Measurements from ENCODE around the gene PRKCZ. TPM values are rescaled to one million over a fixed set of nuclear protein-coding genes. Genes with fewer than 3 reads are reported as not detected.

PRKCZ gene
- total RNA-seq, 1 donor from 2014 or later = 35.2 TPM

DNA sequence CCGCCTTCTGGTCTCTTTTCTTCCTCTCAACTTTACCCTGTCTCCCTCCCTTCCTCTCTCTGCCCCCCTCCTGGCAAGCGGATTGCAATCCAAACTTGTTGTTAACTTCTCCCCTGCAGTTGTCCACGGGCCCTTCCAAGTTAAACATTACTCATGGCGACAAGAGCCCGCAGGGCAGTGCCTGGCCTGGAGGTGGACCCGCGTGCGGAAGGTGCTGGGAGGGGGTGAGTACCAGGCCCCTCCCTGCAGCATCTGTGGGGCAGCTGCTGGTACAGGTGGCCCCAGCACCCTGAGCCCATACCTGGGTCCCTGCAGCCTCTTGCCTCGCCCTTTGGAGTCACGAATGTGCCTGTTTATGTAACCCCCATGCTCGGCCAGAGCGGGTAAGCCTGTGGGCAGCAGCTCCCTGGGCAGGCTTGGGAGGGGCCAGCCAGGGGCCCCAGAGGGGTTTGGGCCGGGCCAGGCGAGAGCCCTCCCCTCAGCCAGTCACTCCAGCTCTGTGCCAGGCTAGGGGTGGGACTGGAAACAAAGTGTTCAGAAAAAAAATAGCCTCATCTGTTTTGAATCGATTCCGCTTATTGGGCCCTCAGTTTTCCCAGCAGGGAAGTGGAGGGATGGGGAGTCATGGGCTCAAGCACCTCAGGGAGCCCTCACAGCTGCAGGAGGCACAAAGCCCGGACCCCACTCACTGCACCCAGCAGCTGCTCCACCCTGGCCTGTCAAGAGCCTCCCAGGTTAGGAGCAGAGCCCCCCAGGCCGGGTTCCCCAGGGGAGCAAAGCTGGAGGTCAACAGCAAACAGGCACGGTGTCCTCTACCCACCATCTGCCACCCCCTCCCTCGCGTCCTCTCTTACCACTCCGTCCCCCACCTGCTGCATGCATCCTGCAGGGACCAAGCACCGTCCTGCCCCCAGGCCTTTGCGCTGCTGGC lies 158.4 kb downstream of the PRKCZ start:
- peak; percentile 79 for DNase-seq (ENCODE audit: low spot score)

- no peak for DNase-seq (ENCODE audit: low spot score)
These were observed 159.3 kb downstream of the PRKCZ start for GRCh38 chr1:2209400-2210083.

DNA sequence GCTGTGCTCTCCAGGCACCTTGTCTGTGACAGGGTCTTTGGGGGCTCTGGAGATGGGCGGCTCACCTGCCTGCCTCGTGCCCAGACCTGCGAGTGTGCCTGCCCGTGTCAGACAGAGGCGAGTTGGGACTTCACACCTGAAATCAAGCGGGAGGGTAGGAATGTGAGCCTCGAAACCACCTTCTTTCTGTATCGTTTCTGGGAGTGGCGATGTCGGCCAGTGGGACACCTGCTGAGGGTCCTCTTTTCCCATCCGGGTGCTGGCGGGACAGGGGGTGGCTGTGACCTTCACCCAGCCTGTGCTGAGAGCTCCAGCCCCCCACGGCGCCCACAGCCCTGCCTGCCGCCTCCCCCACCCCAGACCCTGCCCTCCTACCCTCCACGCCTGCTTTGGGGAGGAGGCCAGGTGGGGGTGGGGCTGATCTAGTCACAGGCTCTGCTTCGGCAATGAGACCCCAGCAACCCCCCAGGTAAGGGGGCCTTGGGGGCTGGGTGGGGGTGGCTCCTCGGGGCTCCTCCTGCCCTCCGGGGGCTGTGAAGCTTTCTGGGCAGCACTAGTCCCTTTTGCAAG lies 160.0 kb downstream of the PRKCZ start:
- peak; percentile 55 for DNase-seq (ENCODE audit: low spot score)

DNA sequence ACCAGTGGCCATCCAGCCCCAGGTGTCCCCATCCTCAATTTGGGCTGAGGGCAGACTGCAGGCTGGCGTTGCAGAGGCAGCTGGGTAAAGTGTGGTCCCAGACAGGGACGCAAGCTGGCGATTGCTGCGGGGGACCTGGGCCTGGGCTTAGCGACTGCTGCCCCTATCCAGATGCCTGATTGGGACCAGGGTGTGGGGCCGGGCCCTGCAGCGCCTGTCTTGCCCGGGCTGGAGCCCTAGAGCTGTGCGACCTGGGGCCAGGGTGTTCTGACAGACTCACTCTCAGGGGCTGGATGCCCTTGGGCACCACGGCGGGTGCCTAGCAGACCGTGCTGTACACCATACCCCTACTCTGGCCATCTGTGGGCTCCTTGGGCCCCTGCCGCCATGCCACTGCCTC lies 160.6 kb downstream of the PRKCZ start:
- DNase-seq (ENCODE audit: low spot score) = no peak

DNA sequence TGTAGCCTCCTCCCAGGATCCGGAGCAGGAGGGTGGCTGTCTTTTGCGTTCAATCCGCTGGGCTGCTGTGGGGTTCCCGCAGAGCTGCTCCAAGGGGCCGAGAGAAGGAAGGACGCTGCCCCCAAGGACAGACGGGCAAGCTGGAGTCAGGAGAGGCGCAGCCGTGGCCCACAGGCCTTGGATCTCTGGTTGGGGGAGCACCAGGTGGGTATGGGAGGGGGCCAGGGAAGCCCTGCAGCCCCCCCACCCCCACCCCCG lies 162.0 kb downstream of the PRKCZ start:
- DNase-seq (ENCODE audit: low spot score) = no peak

DNA sequence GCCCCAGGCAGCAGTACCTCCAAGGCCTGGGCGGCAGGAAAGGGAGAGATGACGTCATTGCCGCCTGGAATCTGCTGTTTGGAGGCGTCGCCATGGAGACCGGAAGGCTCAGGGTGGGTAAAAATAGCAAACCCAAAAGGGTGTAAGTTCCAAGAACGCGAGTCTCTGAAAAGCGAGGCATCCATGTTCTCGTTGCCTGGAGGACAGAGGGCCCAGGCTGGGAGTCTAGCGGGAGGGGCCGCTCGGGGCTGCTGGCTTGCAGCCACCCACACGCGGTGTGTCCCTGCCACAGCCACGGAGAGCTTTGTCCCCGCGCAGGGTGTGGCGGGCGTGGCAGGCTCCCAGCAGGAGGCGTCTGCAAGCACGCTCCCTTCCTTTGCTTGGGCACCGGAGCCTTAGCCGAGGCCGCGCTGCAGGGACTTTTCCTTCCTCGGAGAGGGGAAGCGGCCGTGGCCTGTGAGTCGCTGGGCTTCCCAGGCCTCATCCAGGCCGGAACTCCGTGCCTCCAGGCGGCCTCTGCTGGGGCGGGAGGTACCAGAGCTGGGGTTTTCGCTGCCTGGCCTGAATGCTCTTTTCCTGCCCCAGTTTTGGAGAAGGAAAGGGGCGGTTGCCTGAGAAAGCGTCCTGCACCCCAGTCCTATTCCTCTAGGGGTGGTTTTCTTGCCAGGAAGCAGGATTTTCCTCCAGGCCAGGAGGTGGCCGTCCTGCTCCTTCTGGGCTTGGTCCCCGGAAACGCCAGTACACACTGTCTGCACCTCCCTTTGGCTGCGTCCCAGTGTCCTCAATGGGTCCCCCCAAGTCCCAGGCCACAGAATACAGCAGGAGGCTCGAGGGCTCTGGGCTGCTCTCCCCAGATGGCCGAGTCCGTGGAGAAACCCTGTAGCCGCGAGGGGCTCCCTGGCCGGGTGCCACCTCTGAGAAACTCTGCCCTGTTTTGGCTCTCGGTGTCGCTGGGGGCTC lies 162.6 kb downstream of the PRKCZ start:
- peak; percentile 98 for DNase-seq (ENCODE audit: low spot score)

DNA sequence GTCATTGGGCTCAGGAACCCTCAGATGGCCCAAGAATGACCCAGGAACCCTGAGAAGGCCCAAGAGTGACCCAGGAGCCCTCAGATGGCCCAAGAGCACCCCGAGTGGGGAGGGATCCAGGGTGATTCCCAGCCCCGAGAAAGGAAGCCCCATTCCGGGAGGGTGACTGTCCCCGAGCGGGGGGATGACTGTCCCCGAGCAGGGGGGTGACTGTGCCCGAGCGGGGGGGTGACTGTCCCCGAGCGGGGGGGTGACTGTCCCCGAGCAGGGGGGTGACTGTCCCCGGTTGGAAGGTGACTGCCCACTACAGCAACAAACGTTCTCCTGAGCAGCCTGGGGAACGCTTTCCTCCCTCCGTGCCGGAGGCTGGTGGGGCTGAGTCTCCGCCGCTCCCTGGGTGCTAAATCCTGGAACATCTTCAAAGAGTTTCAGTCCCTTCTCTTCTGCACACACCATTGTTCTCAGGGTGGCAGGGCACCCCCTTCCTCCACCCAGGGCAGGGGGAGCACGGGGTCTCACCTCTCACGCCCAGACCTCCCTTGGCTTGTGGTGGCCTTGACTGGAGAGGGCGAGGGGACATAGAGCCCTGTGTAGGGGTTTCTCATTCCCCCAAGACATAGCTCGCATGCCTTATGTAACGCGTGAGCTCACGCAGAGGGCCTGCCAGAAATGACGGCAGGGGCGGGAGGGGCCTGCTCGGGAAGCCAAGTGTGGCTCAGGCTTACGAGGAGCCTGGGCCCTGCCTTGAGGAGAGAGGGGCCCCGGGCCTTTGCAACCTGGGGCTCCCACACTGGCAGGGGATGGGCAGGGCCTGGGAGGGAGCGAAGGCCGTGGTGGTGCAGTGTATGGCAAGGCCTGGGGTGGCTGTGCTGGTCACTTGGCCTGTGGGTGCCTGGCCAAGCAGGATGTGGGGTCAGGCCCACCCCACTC lies 163.6 kb downstream of the PRKCZ start:
- DNase-seq (ENCODE audit: low spot score) = peak; percentile 93

- DNase-seq (ENCODE audit: low spot score) = peak; percentile 50
These were observed 164.5 kb downstream of the PRKCZ start for GRCh38 chr1:2214541-2215241.

DNA sequence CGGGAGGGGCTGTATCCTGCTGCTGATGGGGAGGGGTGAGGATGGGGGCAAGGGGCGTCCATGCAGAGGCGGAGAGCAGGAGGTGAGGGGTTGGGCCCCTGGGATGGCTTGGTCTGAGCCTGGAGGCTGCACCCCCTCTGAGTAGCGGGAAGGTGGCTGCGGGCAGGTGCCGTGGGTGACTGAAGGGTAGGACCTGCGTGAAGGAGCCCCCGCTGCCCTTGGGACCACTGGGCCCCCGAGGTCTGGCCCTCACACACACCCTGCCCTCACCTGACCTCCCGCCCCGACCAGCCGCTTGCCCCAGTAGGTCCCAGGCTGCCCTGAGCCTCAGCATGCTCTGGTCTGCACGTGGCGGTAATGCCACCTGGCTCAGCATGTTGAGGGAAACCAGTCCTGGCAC lies 165.1 kb downstream of the PRKCZ start:
- no peak for DNase-seq (ENCODE audit: low spot score)

DNA sequence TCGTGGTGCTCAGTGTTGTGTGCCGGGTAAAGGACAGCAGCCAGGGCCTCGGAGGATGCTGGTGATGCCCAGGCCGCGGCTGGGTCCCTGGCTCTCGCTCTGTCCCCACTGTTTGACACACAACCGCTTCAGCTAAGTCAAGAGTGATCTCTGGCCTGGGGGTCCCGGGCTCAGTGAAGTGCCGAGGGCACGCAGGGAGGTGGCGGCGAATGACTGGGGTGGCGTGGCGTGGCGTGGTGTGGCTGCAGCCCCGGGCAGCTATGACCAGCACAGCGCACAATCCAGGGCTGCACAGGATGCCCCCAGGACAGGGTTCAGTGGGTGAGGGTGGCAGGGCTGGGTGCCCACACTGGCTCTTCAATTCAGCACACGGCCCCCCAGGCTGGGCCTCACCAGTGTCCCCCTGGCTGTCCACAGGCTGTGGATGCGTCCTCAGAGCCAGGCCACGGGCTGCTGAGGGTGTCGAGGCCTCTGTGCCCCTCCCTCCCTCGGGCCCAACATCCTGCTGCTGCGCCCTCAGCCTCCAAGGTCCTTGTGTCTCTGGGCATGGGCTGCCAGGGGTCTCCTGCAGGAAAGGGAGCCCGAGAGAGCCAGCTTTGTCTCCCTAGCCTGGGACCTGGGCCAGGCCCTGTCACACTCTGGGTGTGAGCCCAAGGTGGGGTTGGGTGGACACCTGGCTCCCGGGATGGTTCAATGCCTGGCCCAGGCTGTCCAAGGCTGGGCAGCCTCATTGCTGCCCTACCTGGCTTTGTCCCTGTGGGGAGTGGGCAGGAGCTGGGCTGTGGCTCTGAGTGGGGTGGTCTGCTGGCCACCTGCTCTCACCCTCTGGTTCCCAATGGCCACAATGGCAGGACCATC lies 165.9 kb downstream of the PRKCZ start:
- no peak for DNase-seq (ENCODE audit: low spot score)

DNA sequence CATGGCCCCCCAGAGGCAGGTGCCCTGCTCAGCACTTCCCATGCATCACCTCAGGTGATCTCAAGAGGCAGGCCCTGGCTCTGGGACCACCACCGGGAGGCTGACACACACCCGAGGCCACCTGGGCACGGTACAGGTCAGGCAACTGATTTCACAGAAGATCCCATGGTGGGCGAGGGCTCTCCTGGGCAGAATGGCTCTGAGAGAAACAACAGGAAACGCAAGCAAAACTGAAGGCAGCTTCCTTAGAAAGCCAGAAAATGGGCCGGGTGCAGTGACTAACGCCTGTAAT lies 166.5 kb downstream of the PRKCZ start:
- DNase-seq (ENCODE audit: low spot score) = no peak

- no peak for DNase-seq (ENCODE audit: low spot score)
These were observed 171.1 kb downstream of the PRKCZ start for GRCh38 chr1:2221271-2221670.

DNA sequence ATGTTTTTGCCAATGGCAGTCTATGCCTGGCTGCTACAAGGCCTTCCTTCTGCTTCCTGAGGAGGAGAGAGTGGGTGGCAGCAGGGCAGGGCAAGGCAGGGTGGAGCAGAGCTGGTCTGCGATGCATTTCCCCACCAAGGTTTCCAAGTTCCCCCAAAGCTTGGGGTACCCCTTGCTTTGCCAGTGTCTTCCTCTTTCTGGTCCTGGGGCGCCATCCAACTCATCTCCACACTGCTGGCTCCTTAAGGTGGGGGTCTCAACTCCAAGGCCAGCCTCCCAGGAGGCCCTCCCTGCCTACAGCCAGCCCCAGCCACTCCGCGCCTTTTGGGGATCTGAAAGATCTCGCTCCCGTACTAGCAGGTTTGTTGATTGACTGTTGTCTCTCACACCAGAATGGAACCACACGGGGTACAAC lies 174.0 kb downstream of the PRKCZ start:
- DNase-seq (ENCODE audit: low spot score) = no peak

DNA sequence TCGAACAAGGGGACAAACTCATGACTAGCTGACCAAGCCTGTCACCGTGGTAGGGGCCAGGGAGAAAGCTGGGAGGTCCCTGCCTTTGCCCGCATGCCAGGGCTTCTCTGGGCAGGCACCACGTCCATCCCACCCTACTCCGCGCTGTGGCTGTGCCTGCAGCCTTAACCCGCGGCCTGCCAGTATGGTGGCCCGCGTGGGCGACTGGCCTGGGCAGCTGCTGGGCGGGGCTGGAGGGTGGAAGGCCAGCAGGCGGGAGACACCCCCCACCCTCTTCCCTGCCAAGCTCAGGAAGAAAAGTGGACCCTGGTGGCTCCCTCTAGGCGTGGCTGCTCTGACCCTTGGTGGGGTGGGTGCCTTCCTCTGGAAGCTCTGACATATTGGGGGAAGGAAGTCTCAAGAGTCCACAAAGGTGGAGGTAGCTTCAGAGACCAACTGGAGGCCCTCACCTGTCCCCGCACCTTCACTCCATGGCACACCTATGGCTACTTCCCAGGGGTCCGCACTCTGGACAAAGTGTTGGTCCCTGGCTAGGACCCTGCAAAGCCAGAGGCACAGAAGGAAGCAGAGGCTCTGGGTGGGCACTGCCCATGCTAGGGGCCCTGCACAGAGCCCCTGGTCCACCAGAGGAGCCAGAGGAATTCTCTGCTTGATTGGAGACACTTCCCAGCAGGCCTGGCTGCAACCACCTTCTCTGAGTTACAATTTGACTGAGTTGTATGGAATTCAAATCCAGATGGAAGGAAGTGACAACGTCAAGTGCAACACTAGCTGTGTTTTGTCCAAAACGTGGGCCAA lies 174.6 kb downstream of the PRKCZ start:
- no peak for DNase-seq (ENCODE audit: low spot score)

DNA sequence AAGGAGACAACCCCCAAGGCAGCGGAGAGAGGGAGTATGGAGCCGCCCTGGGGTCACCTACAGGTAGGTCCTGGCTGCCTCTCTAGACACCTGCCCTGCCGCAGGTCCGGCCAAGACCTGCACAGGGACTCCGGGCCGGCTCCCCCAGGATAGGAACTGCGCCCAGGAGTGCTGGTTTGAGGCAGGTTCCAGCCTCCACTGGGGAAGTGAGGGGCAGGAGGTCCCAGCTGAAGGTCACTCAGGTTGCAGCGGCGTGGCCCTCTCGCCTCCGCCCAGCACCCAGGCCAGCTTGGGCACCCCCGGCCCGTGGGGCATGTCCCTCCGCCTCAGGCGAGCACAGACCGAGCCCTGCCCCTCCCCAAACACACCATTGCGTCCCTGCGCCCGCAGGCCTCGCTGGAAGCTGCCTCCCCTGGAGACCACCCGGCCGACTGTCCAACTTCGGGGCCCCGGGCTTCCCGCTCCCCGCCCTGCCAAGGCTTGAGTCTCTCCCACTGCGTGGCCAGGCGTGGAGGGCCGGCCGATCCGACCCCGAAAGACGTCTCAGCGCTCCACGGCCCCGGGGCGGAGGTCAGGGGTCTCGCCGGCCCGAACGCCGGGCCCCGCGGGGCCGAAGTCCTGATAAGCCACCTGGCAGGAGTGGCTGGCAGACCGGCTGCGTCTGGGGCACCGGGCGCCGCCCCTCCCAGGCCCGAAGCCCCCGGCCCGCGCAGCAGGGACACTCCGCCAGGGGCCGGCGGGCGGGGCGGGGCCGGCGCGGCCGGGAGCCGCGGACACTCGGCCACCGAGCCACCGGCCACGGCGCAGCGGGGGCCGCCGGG lies 176.5 kb downstream of the PRKCZ start:
- no peak for DNase-seq (ENCODE audit: low spot score)

GRCh38 chr1:2227346-2228156 lies 177.3 kb downstream of the PRKCZ start:
- peak; percentile 99 for DNase-seq (ENCODE audit: low spot score)

DNA sequence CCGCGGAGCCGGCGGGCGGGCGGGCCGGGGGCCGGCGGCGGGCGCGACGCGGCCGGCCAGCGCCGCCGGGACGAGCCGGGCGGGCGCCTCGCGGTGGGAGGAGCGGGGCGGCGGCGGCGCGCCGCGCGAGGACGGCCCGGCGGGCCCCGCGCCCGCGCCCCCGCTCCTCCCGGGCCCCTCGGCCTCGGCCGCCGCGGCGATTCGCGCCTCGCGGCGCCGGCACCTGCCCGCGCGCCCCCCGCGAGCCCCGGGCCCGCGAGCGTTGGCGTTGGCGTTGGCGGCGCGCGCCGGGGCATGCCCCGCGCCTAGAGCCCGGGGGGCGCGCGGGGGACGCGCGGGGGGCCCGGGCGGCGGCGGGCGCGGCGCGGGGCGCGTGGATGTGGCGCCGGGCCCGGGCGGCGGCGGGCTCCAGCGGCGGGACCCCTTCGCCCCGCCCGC lies 178.0 kb downstream of the PRKCZ start, which contains the start of gene SKI:
Gene SKI (plus strand): TSS at position 163 of the 438 bp plus-strand sequence. CDS start 448 bp downstream, outside the sequence.
- DNase-seq (ENCODE audit: low spot score) = no peak

Measured in umbilical cord (tissue), 2 donors.